Activated T-helper 1 cell treated with anti-CD3 and anti-CD28 coated beads, Interleukin-2, amount 50 U/mL, for 16 hours (primary cell): ENCODE results near the gene ELAVL2.
"Not testable (repeated sequence)": the region's sequence is repeated elsewhere in the genome, so short reads cannot be mapped to it uniquely, and the experiment has no call there.

ENCODE experiments used
- DNase-seq, 2 donors: peaks; one replicate each; pipeline ENCODE4 v3.0.0-alpha.2; 2020; ENCODE audit warnings: low read depth in 1 of 2, low spot score in 1 of 2

ELAVL2 gene

DNA sequence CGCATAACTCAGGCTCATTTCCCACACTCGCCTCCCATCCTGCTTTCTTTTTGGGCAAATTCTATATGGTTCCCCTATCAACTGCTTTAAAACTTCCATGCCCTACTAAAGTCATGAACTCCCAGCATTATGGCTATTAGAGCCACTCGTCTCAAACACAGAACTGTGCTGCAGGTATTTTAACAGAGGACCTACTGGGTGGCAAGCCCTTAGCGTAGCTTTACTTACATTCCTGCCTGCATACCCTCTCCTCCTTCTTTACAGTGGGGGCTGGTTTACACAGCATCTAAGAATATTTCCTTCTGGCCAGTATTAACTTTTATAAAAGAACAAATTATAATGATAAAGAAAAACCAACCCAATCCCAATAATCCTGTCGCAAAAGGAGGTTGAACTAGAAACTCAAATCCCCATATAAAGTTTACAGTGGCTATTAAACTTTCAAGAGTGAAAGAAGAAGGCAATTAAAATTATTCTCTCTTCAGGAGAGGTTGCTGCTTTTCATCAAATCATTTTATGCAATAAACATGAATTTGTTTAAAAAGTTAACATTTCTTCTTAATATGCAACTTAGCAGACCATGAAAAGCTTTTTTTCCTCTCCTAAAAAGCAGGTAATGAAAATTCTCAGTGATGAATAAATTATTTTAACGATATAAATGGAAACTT, 100.6 kb downstream of the ELAVL2 start:
- DNase-seq, result no peak

GRCh38 chr9:23723672-23724071, 102.4 kb downstream of the ELAVL2 start:
- no peak for DNase-seq

GRCh38 chr9:23723048-23723447, 103.0 kb downstream of the ELAVL2 start:
- DNase-seq, result not testable (repeated sequence)

- no peak for DNase-seq
Observed at GRCh38 chr9:23721466-23721865, 104.6 kb downstream of the ELAVL2 start.

DNA sequence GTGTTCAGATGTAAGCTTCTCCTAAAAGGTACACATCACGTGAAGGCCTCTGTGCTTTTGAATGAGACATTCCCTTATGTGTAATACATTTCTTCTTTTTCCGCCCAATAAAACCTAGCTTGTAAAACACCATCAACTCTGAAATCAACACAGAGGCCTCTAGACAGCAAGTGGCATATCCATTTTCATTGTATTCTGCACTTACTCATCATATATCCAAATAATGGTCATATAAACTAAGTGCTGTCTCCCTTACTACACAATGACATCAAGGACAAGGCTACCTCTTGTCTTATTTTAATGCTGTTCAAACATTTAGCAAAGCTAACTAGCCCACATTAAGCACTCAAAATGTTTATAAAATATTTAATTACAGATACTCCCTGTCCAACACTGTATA, 108.5 kb downstream of the ELAVL2 start:
- DNase-seq, result no peak

DNA sequence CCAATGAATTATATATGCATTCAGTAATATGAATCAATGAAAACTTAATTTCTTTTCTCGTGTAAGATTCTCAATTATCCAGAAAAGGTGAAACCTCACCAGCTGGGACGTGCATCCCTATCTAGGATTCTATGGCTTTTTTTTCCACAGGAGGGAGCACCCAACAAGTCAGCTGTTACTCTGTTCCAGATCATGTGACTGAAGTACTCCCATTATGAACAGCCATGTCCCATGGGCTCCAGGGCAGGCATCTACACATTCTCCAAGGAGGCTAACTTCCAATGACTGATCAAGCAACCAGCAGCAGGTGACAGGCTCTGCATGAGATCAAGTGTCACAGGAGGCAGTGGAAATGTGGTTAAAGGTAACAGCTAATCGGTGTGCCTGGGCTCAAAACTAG, 118.8 kb downstream of the ELAVL2 start:
- DNase-seq, result no peak

DNA sequence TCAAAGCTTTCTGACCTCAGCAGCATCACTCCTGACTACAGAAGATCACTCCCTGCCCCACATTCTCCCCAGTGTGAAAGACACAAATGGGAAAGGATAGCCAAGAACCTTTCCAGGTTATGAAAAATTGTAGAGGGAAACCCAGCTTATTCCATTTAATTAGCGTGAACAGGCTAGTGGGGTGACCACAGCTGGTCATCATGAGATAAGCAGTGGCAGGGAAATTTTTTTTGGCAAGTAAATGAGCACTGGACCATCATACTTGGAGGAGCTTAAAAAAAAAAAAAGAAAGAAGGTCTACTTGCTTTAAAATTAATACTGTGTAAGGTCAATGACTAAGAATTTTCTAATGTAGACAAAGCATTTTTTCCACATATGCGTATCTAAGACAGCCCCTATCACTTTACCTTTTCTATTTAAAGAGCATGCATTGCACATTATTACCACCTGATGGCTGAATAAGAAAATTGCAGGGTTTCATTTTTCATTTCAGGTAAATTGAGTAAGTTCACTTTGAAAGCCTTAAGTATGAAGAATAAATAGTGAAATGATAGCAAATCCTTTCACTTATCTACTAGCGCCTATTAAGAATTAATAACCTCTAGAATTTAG, 123.6 kb downstream of the ELAVL2 start:
- no peak for DNase-seq

- DNase-seq, result no peak
Observed at GRCh38 chr9:23701291-23701690, 124.7 kb downstream of the ELAVL2 start.

DNA sequence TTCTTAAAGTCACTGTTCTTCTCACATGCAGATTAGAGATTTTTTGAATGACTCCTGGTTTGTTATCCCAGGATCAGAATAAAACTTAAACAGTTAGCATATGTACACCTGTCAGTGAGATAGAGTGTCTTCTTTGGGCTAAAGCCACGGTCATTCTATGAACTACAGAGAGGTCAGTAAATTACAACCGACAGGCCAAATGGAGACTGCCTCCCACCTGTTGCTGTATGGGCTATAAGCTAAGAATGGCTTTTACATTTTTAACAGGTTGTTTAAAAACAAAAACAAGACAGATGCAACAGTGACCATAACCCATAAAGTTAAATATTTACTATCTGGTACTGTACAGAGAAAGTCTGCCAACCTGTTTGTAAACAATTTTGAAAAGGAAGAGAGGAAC, 125.7 kb downstream of the ELAVL2 start:
- DNase-seq, result no peak

DNA sequence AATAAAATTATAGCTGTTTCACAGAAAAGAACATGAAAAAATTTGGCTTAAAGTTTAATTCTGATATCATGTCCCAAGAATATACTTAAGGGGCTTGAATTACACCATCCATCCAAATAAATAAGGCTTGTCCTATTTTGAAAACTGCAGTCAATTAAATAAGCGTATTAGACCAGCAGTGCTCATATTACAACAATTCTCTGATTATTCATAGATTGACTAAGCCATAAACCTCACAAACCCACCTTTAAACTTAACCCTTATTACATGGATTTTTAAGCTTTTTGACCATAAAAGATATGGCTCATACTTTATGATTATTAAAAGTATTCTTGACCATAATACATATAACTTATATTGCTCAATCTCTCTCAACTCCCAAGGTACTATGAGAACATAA, 127.9 kb downstream of the ELAVL2 start:
- no peak for DNase-seq

GRCh38 chr9:23695572-23695971, 130.5 kb downstream of the ELAVL2 start:
- no peak for DNase-seq

DNA sequence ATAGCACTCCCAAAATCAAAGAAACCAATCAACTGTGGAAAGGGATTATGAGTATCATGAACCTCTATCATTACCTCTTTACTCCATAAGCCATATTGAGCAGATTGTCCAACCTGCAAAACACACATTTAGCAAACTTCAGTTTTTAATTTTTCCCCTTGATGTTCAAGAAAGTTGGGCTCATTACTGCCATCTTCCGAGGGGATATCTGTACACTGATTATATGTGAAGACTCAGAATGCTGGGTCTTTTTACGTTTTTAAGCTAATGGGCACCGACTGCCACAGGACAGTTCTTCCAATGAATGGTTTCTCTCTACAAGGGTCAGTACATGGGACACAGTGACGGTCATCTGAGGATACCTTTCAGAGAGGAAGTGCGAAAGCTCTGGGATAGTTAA, 132.7 kb downstream of the ELAVL2 start:
- DNase-seq, result no peak

- no peak for DNase-seq
Observed at GRCh38 chr9:23686896-23687295, 139.1 kb downstream of the ELAVL2 start.

GRCh38 chr9:23686257-23686656, 139.8 kb downstream of the ELAVL2 start:
- no peak for DNase-seq

- DNase-seq, result no peak
Observed at GRCh38 chr9:23683611-23684061, 142.4 kb downstream of the ELAVL2 start.

DNA sequence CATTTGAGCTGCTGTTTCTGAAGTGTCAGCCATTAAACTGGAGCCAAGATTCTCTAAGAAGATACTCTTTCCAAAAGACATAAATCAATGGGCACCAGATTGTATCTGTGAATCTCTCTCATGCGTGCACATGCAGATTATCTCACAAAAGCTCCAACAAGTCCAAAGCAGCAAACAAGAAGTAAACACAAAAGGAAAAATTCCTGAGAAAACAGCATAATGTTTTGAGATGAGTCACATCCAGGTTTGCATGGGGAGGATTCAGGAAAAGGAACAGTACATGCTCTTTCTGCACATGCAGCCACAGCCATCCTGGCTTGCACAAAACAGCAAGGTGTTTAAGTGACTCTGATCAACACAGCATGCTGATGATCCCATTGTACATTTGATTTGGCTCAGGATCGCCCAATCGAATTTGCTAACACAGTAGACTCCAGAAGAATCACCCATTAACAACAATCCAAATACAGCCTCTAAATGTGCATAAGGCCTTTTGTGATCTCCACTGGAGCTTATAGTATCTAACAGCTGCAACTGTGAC, 143.1 kb downstream of the ELAVL2 start:
- DNase-seq, result no peak

DNA sequence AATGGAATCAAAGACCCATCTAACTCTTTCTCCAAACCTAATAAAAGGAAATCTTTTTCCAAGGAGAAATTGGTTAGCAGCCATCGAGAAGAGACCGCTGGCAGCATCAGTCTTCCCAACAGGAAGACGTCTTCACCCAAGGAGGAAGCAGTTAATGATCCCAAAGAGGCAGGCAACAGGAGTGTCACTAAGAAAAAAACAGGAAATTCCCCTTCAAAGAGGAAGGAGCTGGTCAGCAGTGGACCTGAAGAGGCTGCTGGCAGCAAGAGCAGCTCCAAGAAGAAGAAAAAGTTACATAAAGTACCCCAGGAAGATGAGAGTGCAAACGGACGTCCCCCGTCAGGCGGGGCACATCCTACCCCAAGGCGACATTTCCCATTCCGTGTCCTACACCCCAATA, 143.7 kb downstream of the ELAVL2 start:
- DNase-seq, result no peak

GRCh38 chr9:23677446-23677845, 148.6 kb downstream of the ELAVL2 start:
- no peak for DNase-seq

DNA sequence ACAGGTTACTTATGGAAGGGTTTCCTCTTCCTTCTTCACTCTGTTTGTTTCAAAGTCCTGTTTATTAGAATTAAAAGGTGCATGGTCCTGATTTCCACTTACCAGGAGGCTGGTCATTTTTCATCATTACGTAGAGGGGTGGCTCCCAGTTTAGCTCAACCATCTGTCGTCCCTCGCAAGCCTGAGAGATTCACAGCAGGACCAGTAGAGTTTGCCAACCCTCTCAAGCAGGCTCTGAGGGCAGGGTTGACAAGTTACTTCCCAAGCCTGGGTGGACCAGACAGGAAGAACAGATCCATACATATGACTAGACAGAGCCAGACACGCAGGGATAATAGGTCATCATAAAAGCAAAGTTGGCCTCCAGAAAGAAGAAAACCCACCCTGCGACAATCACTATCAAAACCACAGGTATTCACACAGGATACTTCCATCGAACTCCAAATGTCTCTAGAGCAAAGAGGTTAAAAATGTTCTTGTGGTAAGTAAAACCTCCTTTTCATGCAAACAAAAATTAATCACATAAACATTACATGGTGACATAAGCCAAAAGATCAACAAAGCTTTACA, 151.9 kb downstream of the ELAVL2 start:
- DNase-seq, result no peak

DNA sequence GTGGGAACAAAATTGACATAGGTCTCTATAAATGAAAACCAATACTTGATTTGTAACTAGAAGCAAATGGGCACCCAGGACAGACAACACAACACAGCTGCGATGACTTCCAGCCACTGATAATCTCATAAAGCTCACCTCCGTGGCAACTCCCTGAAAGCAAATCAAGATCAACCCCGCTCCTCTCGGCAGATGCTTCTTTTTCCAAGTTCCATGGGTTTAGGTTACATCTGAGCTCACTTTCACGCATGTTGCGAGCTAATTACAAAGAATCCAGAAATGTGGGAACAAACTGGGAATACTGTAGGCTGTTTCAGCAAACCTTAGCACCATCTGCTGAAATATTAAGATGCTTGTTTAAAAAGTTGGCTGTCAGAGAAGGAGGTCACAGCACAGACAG, 153.9 kb downstream of the ELAVL2 start:
- DNase-seq, result no peak

- DNase-seq, result no peak
Observed at GRCh38 chr9:23669776-23670175, 156.3 kb downstream of the ELAVL2 start.

DNA sequence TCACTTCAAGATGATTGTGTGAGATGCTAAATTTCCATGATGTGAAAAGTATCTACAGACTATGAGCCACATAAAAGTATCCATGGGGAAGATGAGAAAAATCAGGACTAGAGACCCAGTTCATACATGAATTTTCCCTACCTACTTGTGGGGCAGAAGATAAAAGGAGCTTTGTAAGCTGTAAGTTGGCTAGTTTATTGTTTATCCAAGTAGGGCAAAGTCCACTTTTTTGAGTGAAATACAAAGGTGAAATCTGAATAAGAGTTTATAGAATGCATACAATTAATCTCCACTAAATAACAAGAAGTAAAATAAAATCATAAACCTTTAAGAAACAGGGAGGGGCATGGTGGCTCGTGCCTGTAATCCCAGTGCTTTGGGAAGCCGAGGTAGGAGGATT, 160.4 kb downstream of the ELAVL2 start:
- no peak for DNase-seq
